ENCODE data around the gene SPRN.
"Not testable (repeated sequence)": the region's sequence is repeated elsewhere in the genome, so short reads cannot be mapped to it uniquely, and the experiment has no call there.

The SPRN gene

DNA sequence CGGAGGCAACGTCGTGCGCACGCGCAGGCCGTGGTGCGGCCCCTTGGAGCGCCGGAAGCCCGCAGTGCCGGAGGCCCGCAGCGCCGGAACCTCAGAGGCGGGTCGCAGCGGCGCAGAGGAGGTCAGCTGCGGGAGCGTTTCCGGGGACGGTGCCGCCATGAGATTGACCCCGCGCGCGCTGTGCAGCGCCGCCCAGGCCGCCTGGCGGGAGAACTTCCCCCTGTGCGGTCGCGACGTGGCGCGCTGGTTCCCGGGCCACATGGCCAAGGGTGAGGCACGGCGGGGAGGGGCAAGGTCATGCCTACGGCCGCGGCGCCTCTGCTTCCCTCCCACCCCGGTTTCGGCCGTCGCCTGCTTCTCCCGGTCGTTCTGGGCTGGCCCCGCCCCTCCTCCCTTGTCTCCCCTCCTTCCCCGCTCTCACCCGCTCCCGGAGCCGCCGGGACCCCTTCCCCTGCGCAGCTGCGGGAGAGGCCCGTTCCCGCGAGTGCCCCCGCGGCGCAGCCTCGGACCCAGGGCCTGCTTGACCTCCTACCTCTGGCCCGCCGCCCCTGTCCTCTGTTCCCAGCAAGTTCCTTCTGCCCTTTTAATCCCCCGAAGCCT is 30.3 kb downstream of the SPRN start, which contains the start of gene MTG1:
MTG1 (plus strand) TSS at position 94 of the 600 bp plus-strand sequence; CDS start at position 158, 64 bp downstream.
- H3K4me1 Mint-ChIP-seq (ENCODE audit: low read depth), result peaks cover 32% of the 10 kb centered on the region
- peak within 1 kb of the TSS; percentile 97 for H3K27ac Mint-ChIP-seq
- H3K27me3 Mint-ChIP-seq (ENCODE audit: low read depth), result no peaks in the 10 kb centered on the region
- H3K9me3 Mint-ChIP-seq, result no peaks in the 10 kb centered on the region
- H3K4me3 Mint-ChIP-seq, result peak within 1 kb of the TSS; percentile 98
- H3K36me3 Mint-ChIP-seq (ENCODE audit: low read depth), result peaks cover 22% of the 10 kb centered on the region

DNA sequence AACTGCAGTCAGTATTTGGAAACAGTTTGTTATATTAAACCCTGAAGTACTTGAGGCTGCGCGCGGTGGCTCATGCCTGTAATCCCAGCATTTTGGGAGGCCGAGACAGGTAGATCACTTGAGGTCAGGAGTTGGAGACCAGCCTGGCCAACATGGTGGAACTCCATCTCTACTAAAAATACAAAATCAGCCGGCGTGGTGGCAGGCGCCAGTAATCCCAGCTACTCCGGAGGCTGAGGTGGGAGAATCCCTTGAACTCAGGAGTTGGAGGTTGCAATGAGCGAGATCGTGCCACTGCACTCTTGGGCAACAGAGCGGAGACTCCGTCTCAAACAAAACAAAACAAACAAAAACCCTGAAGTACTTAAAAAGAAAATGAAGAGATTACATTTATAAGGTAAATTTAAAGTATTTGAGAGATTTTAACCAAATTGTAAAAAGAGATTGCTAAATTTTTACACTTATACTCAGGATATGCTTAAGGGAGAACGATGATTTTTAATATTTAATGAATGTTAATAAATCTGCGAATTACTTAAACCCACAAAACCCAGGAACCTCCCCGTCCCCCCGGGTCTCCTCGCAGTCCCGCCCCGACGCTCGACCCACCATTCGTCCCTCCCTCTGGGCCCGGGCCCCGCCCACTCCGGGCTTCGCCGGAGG is 30.9 kb downstream of the SPRN start:
- Mint-ChIP-seq H3K9me3 (no peaks in the 10 kb centered on the region), H3K27me3 (ENCODE audit: low read depth) (no peaks in the 10 kb centered on the region)

DNA sequence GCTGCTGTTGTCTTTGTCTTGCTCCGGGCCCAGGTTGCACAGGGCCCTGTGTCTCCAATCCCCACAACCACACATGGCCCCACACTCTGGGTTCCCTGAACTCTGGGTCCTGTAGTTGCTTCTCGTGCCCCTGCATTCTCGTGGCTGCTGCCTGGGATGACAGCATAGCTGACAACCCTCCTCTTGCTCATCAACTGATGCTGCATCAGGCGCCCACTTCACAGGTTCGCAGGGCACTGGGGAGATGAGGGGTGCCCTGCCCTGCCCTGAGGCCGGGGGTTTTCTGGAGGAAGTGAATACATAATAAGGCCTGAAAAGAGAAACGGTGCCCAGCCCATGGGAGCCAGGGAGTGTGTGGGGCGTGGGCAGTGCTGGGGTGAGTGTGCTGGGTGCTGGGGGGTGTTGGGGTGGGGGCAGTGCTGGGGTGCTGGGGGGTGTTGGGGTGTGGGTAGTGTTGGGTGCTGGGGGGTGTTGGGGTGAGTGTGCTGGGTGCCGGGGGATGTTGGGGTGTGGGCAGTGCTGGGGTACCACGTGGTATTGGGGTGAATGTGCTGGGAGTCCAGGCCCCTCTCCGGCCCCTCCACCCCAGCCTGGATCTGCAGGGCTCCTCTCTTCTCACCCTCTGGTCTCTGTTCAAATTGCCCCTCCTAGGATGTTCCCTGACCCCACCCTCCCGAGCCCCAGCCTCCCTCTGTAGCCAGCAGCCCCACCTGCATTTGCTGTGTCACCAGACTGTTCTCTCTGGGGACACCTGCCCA is 32.5 kb downstream of the SPRN start:
- Mint-ChIP-seq H3K4me3 (peak overlapping the region; percentile 25), H3K9me3 (no peaks in the 10 kb centered on the region), H3K36me3 (ENCODE audit: low read depth) (peaks cover 11% of the 10 kb centered on the region), H3K4me1 (ENCODE audit: low read depth) (peaks cover 40% of the 10 kb centered on the region), H3K27ac (peak overlapping the region; percentile 95), H3K27me3 (ENCODE audit: low read depth) (no peaks in the 10 kb centered on the region)

More for the DNA sequence above, 30.9 kb downstream of the SPRN start:
- peak overlapping the region; percentile 98 for H3K4me3 Mint-ChIP-seq
- peak overlapping the region; percentile 76 for H3K27ac Mint-ChIP-seq
- peaks cover 20% of the 10 kb centered on the region for H3K36me3 Mint-ChIP-seq (ENCODE audit: low read depth)
- peaks cover 38% of the 10 kb centered on the region for H3K4me1 Mint-ChIP-seq (ENCODE audit: low read depth)

DNA sequence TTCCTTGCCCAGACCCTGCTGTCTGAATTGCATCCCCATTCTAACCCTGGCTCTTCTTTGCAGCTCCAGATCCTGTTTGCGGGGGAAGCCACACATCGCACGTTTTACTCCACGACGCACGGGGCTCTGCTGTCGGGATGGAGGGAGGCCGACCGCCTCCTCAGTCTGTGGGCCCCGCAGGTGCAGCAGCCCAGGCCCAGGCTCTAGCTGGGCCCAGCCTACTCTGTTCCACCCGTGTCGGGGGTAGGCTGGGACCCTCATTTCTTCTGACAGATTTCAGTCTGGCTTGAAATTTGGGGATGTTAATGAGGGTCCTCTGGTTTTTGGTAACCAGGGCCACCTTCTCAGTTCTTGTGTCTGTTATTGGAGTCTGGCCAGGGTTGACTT is 33.2 kb downstream of the SPRN start:
- H3K27me3 Mint-ChIP-seq (ENCODE audit: low read depth), result no peaks in the 10 kb centered on the region
- peak overlapping the region; percentile 95 for H3K27ac Mint-ChIP-seq
- peaks cover 10% of the 10 kb centered on the region for H3K36me3 Mint-ChIP-seq (ENCODE audit: low read depth)
- no peaks in the 10 kb centered on the region for H3K9me3 Mint-ChIP-seq
- H3K4me3 Mint-ChIP-seq, result peak overlapping the region; percentile 55
- H3K4me1 Mint-ChIP-seq (ENCODE audit: low read depth), result peaks cover 39% of the 10 kb centered on the region

DNA sequence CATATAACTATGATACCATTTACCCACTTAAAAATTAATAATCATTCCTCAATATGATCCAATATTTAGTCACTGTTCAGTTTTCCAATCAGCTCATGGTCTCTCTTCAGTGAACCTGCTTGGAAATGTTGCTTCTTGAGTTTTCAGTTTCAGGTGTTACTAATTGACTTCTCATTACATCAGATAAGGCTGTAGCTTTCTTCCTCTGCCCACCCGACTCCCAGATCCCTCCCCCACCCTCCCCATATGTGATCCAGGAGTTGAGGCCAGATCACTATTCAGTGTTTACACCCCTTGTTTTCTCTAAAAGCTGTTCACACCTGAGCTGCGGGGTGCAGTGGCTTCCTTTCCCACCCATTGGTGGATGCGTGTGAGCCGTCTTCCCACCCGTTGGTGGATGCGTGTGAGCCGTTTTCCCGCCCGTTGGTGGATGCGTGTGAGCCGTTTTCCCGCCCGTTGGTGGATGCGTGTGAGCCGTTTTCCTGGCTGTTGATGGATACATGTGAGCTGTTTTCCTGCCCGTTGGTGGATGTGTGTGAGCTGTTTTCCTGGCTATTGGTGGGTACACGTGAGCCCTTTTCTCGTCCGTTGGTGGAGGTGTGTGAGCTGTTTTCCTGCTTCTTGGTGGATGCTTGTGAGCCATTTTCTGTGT is 33.7 kb downstream of the SPRN start:
- peaks cover 11% of the 10 kb centered on the region for H3K36me3 Mint-ChIP-seq (ENCODE audit: low read depth)
- peak overlapping the region; percentile 74 for H3K4me3 Mint-ChIP-seq
- peaks cover 38% of the 10 kb centered on the region for H3K4me1 Mint-ChIP-seq (ENCODE audit: low read depth)
- H3K27me3 Mint-ChIP-seq (ENCODE audit: low read depth), result no peaks in the 10 kb centered on the region
- H3K27ac Mint-ChIP-seq, result peak overlapping the region; percentile 95
- no peaks in the 10 kb centered on the region for H3K9me3 Mint-ChIP-seq

DNA sequence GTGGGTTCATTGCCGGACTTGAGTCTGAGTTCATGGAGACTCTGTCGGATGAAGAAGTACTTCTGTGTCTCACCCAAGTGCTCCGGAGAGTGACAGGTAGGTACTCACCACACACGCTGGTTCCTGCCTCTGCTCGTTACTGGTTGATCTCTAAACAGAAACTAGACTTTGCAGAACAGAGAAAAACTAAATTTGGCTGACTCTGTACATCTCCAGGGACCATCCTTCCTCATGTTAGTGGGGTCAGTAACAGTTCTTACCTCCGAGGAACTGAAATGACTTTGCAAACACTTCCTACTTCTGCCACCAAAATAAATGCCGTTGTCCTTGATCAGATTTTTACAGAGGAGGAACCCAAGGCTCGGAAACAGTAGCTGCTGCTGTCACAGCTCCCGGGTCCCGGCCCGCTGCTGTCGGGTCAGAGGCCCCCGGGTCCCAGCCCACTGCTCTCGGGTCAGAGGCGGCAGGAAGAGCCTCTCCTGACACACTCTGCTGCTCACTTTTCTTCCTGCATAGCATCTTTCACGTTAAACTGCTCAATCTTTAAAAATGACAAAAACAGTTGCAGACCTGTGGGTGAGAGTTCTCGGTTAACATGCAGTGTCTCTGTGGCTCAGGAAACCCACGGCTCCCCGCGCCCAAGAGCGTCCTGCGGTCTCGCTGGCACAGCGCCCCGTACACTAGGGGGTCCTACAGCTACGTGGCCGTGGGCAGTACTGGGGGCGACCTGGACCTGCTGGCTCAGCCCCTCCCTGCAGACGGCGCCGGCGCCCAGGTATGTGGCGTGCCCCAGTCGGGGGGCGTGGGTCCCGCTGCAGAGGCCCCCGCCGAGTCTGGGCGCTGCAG is 35.2 kb downstream of the SPRN start:
- H3K36me3 Mint-ChIP-seq (ENCODE audit: low read depth), result peaks cover 4% of the 10 kb centered on the region
- no peaks in the 10 kb centered on the region for H3K27me3 Mint-ChIP-seq (ENCODE audit: low read depth)
- H3K9me3 Mint-ChIP-seq, result no peaks in the 10 kb centered on the region
- H3K4me1 Mint-ChIP-seq (ENCODE audit: low read depth), result peaks cover 29% of the 10 kb centered on the region
- peak overlapping the region; percentile 61 for H3K4me3 Mint-ChIP-seq
- H3K27ac Mint-ChIP-seq, result peak overlapping the region; percentile 86

DNA sequence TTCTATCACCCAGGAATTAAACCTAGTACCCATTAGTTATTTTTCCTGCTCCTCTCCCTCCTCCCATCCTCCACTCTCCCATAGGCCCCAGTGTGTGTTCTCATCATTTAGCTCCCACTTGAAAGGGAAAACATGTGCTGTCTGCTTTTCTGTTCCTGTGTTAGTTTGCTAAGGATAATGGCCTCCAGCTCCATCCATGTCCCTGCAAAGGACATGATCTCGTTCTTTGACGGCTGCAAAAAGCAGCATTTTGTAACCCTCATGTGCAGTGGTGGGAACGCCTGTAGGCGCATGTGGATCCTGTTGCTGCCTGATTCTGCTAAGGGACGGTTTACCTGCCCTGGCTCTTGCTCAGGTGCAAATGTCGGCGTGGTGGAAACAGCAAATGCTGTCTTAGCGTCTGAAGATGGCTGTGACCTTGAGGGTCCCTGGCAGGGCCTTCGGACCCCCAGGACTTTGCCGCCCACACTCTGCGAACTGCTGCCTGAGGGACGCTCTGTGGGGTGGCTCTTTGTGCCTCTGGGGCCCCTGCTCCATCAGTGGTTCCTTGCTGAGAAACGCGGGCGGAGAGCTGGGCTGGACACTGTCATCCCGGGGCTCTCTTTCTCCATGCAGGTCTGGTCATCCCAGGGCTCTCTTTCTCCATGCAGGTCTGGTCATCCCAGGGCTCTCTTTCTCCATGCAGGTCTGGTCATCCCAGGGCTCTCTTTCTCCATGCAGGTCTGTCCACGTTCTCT is 36.0 kb downstream of the SPRN start:
- H3K27me3 Mint-ChIP-seq (ENCODE audit: low read depth), result no peaks in the 10 kb centered on the region
- peaks cover 29% of the 10 kb centered on the region for H3K4me1 Mint-ChIP-seq (ENCODE audit: low read depth)
- H3K36me3 Mint-ChIP-seq (ENCODE audit: low read depth), result peaks cover 4% of the 10 kb centered on the region
- H3K9me3 Mint-ChIP-seq, result no peaks in the 10 kb centered on the region
- H3K4me3 Mint-ChIP-seq, result peak overlapping the region; percentile 61
- peak overlapping the region; percentile 86 for H3K27ac Mint-ChIP-seq

DNA sequence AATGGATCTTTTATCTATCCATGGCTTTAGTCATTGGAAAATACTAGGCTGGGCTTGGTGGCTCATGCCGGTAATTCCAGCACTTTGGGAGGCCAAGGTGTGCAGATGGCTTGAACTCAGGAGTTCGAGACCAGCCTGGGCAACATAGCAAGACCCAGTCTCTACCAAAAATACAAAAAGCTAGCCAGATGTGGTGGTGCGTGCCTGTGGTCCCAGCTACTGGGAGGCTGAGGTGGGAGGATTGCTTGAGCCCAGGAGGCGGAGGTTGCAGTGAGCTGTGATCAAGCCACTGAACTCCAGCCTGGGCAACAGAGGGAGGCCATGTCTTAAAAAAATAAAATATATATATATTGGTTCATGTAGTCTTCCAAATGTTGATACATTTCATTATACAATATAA is 37.5 kb downstream of the SPRN start:
- H3K4me3 Mint-ChIP-seq; H3K27ac Mint-ChIP-seq; H3K27me3 Mint-ChIP-seq (ENCODE audit: low read depth); H3K36me3 Mint-ChIP-seq (ENCODE audit: low read depth); H3K9me3 Mint-ChIP-seq: not testable (repeated sequence)
- peaks cover 29% of the 10 kb centered on the region for H3K4me1 Mint-ChIP-seq (ENCODE audit: low read depth)

DNA sequence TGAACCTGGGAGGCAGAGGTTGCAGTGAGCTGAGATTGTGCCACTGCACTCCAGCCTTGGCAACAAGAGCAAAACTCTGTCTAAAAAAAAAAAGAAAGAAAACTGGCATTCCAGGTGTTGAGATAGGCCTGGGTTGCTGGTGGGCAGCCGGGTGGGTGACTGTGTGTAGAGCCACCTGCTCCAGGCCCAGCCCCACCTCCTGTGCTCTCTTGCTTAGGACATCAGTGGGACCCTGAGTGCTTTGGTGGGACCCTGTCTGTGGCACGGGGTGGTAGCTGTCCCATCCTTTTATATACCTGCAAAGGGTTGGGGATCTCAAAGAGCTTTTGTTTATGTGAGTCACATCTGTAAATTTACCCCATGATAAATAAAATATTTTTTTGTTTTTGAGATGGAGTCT is 39.2 kb downstream of the SPRN start:
- peaks cover 4% of the 10 kb centered on the region for H3K36me3 Mint-ChIP-seq (ENCODE audit: low read depth)
- H3K27ac Mint-ChIP-seq, result no peak overlapping the region
- H3K4me1 Mint-ChIP-seq (ENCODE audit: low read depth), result peaks cover 17% of the 10 kb centered on the region
- H3K27me3 Mint-ChIP-seq (ENCODE audit: low read depth), result no peaks in the 10 kb centered on the region
- H3K9me3 Mint-ChIP-seq, result no peaks in the 10 kb centered on the region
- H3K4me3 Mint-ChIP-seq, result no peak overlapping the region

DNA sequence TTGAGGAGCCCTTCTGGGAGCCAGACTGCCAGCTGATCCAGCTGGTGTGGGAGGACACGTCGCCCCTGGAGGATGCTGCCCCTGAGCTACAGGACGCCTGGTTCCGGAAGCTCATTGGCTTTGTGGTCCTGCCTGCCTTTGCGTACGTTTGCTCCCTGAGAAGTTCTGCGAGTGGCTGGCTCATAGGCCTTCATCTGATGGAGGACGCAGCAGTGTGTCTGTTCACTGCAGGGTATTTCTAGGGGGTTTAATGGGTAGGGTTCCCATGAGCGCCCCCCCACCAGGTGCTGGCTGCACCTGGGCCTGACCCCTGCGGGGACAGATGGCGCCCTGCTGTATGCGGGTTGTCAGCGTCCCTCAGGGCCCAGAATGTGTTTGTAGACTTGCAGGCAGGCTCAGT is 40.4 kb downstream of the SPRN start:
- H3K27me3 Mint-ChIP-seq (ENCODE audit: low read depth), result no peaks in the 10 kb centered on the region
- peaks cover 4% of the 10 kb centered on the region for H3K36me3 Mint-ChIP-seq (ENCODE audit: low read depth)
- H3K4me3 Mint-ChIP-seq, result no peak overlapping the region
- H3K27ac Mint-ChIP-seq, result no peak overlapping the region
- H3K4me1 Mint-ChIP-seq (ENCODE audit: low read depth), result peaks cover 12% of the 10 kb centered on the region
- no peaks in the 10 kb centered on the region for H3K9me3 Mint-ChIP-seq

DNA sequence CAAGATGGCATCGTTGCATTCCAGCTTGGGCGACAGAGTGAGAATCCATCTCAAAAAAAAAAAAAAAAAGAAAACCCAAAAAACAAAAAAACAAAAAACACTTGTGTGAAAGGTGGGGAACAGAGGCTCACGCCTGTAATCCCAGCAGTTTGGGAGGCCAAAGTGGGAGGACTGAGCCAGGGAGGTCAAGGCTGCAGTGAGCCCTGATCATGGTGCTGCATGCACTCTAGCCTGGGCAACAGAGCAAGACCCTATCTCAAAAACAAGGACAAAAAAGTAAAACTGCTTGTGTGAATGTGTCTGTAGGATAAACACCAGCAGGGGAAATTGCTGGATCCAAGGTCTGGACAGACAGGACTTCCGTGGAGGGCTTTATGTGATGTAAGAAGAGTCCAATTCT is 40.9 kb downstream of the SPRN start:
- H3K9me3 Mint-ChIP-seq, result no peaks in the 10 kb centered on the region
- H3K4me1 Mint-ChIP-seq (ENCODE audit: low read depth), result peaks cover 7% of the 10 kb centered on the region
- peaks cover 4% of the 10 kb centered on the region for H3K36me3 Mint-ChIP-seq (ENCODE audit: low read depth)
- H3K4me3 Mint-ChIP-seq, result no peak overlapping the region
- no peak overlapping the region for H3K27ac Mint-ChIP-seq
- no peaks in the 10 kb centered on the region for H3K27me3 Mint-ChIP-seq (ENCODE audit: low read depth)

DNA sequence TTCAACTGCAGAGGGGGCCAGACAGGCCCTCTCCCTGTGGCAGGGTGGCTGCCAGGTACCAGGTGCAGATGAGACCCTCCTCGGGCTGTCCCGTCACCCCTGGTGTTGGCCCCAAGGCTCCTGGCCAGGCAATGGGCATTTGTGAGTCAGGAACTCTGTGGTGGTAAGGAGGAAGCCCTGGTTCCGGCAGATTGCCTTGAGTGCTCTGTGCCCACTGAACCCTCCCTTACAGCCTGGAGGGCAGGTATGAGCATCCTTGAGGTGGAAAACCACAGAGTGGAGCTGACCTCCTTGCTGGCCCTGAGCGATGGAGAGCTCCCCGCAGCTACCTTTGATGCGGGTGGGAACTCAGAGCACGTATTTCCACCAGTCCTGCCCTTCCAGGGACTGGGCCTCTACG is 43.4 kb downstream of the SPRN start:
- Mint-ChIP-seq H3K27ac (no peak overlapping the region), H3K27me3 (ENCODE audit: low read depth) (no peaks in the 10 kb centered on the region), H3K4me3 (peak overlapping the region; percentile 62), H3K9me3 (no peaks in the 10 kb centered on the region), H3K36me3 (ENCODE audit: low read depth) (no peaks in the 10 kb centered on the region), H3K4me1 (ENCODE audit: low read depth) (peaks cover 2% of the 10 kb centered on the region)

DNA sequence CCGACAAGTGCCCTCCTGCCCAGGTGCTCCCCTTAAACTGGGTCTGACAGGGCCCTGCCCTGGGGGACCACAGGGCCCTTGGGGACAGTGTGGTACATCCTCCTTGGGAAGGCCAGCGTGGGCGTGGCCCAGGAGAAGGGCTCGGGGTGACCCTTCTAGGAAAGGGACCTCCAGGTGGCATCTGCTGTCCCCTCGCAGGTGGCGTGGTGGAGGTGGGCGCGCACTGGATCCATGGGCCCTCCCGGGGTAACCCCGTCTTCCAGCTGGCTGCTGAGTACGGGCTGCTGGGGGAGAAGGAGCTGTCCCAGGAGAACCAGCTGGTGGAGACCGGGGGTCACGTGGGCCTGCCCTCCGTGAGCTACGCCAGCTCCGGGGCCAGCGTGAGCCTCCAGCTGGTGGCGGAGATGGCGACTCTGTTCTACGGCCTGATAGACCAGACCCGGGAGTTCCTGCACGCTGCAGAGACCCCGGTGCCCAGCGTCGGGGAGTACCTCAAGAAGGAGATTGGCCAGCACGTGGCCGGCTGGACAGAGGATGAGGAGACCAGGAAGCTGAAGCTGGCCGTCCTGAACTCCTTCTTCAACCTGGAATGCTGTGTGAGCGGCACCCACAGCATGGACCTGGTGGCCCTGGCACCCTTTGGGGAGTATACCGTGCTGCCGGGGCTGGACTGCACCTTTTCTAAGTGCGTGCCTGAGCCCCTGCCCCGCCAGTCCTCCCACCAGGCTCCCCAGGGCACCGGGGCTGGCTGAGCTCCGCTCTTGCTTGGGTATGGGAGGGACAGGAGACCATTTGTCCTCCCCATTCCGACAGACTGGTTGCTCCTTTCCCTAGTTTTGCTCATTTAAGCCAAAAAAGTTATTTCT is 44.4 kb downstream of the SPRN start:
- Mint-ChIP-seq H3K4me3 (peak overlapping the region; percentile 73), H3K27me3 (ENCODE audit: low read depth) (no peaks in the 10 kb centered on the region), H3K36me3 (ENCODE audit: low read depth) (no peaks in the 10 kb centered on the region), H3K4me1 (ENCODE audit: low read depth) (peaks cover 2% of the 10 kb centered on the region), H3K9me3 (no peaks in the 10 kb centered on the region), H3K27ac (no peak overlapping the region)
